Measurements from ENCODE around the gene IL19.

The IL19 gene

DNA sequence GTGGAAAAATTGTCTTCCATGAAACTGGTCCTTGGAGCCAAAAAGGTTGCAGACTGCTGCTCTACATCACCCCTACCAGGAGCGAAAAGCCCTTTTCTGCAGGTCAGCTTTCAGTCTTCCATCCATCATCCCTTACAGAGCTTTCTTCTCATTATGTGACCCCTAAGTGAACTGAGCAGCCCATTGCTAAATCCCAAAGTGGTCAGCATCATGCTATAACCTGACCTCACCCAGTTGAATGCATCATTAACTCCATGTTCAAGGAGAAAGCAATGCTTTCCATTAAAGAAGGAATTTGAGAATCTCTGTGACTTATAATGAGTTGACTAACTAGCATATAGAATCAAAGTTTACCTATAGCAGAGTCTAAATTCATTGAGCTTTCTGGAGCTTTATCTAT is 116.3 kb downstream of the IL19 start:
- no peak for DNase-seq

DNA sequence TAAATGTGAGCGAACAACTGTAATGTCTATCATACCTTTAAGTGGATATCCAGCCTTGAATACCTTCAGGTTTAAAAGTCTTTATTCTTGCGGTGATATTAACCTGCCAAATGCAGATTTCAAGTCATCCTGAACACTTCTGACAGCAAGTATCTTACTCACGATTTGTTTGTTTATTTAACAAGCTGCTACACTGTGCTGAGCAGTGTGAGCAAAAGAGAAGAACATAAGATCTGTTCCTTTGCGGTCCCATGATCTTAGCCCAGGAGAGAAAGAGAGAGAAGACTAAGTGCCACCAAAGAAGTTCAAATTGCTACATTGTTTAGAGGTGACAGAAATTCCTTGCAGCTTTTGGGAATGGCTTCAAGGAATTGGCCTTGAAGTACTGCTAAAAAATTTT is 117.1 kb downstream of the IL19 start:
- DNase-seq, result no peak

- DNase-seq, result no peak
Measured at GRCh38 chr1:206890125-206891060, 119.8 kb downstream of the IL19 start.

DNA sequence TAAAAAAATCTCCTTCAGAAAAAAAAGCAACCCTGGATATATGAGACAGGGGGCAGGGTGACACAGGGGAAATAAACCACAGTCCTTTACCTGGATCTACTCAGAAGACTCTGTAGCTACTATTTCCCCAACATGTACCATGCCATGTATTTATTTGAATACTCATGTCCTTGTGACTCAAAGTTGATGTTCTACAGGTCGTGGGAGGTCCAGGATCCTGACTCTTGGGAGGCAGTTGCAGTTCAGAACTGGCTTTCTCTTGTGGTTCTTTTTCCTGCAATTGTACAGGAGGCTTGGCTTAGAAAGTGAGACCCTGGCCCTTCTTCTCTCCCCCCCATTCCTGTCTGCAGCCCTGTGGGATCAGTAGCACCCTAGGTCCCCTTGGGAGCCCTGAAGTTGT is 120.8 kb downstream of the IL19 start:
- DNase-seq, result no peak
